GM19240 (cell line): ENCODE data around the gene KATNAL1.

Source experiments
- DNase-seq: peaks from one replicate; pipeline ENCODE4 v3.0.0; 2011; ENCODE audit warnings: low spot score; ENCODE audit not compliant: insufficient read length

The KATNAL1 gene

DNA sequence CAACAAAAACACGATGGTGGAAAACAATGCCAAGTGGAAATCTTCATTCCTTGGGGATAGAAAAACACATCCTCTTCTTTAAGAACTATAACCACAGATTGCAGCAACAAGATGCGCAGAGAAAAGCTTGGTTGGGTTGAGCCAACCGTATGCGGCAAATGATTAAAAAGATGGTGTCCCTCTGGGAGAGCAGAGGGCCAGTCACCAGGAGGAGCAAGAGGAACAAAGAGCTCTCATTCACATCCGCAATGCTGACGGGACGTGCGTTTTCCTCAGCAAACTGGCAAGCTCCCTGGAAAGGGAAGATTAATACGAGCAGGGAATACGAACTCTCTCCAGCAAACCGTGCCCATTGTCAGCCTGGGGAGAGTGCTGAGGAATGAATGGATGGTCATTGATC is 141.6 kb downstream of the KATNAL1 start:
- DNase-seq = no peak

DNA sequence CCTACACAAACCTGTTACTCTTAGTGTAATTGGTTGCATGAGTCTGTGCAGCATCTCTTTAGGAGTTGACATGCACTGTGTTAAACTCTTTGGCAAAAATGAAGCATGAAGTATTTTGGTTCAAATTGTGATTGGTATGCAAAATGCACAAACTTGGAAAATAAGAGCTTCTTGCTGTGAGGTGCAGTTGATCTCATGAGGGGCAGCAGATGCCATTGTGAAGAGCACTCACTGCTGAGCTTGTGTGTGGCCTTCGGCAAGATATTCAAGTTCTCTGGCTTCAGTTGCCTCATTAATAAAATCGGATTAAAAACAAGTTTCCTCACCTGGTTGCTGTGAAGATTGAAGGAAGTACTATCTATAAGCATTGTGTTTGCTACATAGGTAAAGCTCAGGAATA is 142.3 kb downstream of the KATNAL1 start:
- no peak for DNase-seq

DNA sequence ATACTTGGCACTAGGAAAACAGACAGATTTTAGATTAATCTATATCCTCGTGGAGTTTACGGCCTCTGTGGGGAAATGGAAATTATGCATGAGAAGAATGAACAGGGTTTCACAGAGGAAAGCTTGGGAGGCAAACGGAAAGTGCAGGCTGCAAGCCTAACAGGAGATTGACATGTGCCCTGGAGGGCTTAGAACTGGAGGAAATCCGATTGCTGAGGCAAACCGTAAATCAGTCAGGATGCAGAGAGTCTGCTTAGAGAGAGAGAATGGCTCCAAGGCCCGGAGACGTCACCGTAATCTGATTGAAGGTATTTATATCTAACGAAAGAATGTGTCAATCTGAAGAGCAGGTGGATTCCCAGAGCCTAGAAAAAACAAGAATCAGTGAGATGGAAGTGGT is 143.2 kb downstream of the KATNAL1 start:
- DNase-seq = no peak

DNA sequence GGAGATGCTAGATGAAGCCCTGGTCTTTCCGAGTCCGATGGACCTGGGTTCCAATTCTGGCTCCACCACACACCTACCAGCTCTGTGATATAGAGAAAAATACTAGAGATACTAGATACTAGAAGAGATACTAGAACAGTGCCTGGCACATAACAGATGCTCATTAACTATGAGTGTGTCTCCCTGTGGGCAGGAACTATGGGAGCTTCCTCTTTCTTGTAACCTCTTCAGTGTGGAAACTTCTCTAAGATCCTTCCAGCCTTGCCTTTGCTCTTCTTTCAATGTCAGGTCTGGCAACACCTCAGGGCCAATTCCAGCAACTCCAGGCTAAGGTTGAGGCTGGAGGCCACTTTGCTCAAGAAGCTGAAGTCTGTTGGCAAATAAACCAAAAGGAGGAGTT is 143.9 kb downstream of the KATNAL1 start:
- no peak for DNase-seq

DNA sequence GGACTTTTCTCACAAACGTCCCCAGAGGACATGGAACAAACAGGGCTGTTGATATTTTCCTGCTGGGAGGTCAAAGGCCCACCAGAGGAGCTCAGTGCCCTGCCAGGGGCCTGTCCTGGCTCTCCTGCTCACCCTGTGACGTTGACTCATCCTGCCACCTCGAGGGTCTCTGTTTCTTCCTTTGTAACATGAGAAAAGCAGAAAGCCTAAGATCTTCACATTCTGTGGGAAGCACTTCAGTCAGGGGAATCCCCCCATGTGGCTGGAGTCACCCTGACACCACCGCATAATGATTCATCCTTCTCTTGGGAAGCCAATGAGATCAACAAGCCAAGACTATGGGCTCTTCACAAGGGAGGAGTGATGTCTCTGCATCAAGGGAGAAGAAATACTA is 147.9 kb downstream of the KATNAL1 start:
- DNase-seq = no peak

DNA sequence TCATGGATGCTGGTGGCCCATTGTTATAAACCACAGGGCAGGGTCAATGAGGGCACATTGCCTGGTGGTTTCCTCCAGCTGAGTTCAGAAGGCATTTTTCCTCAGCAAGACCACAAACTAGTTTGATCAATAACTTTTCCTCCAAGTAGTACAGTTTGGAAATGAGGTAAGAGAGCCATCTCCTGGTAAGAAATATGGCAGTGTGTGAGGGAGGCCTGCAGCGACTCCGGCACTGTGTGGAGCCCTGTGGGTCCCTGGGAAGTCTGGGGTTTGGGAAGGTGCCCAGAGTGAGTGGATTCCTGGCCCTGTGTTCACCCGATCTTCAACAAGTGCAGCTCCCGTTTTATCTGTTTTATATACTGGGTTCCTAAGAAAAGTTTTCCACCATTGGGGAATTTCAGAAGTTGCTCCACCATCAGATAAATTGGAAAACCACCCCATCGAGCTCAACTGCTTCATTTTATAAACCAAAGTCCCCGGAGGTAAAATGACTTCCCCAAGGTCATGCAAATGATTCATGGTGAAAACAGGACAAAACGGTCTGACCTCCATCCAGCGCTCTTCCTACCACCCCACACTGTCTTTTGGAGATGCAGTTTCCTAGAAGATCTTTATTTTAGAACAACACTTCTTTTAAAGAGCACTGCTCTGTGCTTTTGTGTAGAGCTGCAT is 148.4 kb downstream of the KATNAL1 start:
- no peak for DNase-seq

DNA sequence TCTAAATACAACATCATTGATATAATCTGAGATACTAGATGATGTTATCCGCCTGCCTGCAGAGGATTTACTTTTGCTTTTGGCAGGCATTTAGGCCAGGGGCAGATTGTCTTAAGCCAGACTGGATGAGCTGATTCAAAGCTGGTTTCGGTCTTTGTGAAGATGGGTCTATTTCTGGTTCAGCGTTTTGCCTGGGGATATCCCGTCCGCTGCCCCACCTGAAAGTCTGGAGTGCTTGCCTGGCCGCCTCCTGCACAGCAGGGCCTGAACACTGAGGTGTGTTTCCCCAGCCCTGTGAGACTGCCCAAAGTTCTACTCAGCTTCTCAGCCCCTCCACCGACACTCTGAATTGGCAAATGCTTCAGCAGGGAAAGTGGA is 149.7 kb downstream of the KATNAL1 start:
- DNase-seq = no peak

DNA sequence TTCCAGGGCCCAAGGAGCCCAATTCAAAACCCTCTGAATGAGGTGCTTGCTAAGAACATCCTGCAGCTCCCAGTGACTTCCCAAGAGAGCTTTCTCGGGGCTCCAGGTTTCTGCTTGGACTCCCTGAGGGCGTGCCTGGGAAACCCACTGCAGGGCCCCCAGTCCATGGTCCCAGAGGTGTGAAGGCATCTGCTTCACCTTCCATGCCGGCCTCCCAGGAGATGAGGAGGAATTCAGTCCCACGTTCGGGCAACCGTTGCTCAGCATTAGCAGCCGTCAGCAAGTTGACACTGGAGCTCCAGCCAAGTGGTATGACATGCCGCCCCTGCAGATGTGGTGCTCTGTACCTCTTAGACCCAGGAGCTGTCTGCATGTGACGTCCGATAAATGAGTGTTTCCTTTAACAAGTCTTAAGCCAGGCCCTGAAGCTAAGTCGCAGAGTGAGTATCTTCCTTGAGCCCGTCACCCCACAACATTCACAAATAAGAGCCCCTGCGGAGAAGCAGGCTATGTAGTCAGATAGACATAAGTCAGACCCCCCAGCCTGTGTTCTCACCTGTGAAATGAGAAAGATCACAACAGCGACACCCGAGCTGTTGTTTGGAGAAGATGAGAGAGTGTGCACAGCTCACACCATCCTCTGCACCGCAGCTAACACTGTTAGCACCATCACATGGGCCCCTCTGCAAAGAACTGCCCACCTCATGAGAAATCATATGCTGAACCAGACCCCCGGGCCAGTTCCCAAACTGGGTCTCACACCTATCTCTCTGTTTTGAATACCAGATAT is 150.3 kb downstream of the KATNAL1 start:
- DNase-seq = no peak

DNA sequence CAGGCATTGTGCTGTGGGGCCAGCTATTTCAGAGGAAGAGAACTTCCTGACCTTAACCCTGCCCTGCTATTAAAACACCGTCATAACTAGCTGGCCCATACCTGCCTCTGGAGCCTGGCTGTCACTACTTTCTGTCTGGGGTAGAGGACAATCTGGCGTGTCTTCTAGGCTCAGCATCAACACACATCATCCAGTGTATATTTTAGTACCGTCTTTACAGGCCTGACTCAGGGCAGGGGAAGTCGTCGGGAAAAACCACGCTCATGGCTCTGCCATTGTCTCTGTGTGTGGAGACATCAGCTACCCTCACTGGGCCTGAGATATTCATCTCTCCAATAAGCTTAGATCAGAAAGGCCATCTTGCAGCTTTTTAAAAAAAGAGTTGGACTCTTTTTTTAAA is 151.1 kb downstream of the KATNAL1 start:
- DNase-seq = no peak

DNA sequence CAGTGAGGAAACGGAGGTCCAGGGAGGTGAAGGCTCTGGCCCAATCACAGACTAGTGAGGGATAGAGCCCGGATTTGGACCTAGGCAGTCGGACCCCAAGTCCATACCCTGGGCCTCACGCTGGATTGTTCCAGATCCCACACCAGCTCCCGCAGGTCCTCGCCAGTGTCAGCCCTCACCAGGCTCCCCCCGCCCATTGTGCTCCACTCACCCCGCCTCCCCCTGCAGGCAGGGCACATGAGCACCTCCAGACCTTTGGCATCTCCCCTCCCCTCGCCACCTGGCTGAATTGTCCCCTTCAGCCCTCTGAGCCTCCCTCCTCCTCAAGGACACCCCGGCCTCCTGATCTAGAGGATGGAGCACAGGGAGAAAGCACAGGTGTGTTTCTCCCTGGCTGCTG is 152.4 kb downstream of the KATNAL1 start:
- no peak for DNase-seq

DNA sequence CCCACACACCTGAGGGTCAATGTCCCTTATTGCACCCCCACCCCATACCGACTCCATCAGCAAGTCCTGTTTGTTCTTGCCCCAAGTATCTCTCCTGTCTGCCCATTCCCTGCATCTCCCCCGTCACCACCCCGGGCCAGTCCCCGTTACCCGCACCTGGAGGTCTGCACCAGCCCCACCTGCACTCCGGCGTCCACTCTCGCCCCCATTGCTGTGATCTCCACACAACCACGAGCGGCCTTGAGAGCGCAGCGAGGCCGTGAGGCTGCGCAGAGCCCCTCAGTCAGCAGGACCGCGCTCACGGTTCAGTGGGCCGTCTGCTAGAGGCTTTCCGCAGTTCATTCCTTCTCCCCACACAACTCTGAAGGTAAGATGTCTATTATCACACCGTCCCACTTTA is 152.8 kb downstream of the KATNAL1 start:
- DNase-seq = no peak

DNA sequence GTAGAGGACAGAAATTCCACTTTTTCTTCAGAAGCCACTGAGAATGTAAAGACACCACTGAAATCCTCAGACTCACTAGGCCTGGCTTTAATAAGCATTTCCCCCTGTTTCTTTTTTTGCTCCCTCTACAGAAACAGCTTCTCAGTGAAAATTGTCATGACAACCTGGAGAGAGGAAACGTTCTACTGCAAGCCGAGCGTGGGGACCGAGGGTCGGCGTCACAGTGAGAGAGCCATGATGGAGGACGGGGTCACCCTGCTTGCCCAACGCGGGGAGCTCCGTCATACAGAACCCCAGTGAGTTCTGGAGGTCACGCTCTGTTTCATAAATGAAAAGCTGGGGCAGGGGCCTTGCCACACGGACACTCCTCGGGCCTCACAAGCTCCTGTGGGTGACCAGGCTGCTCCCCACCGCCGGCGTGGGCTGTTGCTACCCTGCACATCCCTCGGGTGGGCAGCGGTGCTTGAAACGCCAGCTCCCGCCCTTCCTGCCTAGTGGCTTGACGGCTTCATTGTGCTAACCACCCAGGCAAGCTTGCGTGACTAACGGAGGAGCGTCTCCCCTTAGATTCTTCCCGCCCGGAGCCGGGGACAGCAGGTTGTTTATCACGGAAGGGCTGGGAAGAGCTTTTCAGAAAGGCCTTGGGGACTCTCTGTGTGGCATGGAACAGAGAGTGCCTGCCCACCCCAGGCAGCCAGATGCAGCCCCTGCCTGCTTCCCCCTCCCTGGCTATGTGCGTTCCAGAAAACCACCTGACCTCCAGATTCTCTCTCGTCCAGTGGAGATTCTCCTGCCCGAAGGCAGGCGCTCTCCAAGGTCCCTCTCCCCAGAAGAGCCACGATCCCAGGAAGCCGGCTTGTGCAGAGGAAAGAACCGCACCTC is 153.6 kb downstream of the KATNAL1 start:
- no peak for DNase-seq
